Uterus (tissue), 2 donors: ENCODE data around the gene ZDHHC11.

Source experiments
- POLR2A ChIP-seq, 2 donors: fragments of 450-650 bp; IDR thresholded peaks; one replicate each; pipeline ENCODE4 v1.6.1; 2016; ENCODE audit warnings: antibody characterized with exemption in 2 of 2, mild to moderate bottlenecking in 1 of 2, moderate library complexity in 1 of 2
- TF ChIP-seq, protein P1 (sequence below), 4 experiments: fragments of 200-600 bp in 2 of 4; fragments of 450-650 bp in 2 of 4; sonication (generic) in 2 of 4; IDR thresholded peaks; one replicate each; pipeline ENCODE4 v1.5.1; 2016 to 2019; ENCODE audit warnings: antibody characterized with exemption in 4 of 4, mild to moderate bottlenecking in 2 of 4, moderate library complexity in 1 of 4

DNA sequence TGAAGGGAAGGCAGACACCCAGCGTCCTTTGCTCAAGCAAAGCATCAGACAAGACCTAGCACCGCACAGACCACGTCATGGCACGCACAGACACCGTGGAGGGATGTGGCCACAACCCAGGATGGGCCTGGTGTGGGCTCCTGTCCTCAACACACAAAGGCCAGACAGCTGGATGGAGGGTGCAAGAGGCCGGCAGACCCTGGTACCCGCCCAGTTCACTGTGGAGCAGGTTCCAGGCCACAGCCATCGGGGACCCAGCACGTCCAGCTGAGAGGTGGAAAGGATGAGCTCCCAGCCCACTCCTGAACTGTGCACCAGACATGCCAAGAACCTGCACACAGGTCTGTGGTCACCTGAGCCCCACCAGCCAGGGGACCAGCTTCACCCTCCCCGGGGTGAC is 15.0 kb upstream of the ZDHHC11 start:
- TF ChIP-seq, protein P1, sequence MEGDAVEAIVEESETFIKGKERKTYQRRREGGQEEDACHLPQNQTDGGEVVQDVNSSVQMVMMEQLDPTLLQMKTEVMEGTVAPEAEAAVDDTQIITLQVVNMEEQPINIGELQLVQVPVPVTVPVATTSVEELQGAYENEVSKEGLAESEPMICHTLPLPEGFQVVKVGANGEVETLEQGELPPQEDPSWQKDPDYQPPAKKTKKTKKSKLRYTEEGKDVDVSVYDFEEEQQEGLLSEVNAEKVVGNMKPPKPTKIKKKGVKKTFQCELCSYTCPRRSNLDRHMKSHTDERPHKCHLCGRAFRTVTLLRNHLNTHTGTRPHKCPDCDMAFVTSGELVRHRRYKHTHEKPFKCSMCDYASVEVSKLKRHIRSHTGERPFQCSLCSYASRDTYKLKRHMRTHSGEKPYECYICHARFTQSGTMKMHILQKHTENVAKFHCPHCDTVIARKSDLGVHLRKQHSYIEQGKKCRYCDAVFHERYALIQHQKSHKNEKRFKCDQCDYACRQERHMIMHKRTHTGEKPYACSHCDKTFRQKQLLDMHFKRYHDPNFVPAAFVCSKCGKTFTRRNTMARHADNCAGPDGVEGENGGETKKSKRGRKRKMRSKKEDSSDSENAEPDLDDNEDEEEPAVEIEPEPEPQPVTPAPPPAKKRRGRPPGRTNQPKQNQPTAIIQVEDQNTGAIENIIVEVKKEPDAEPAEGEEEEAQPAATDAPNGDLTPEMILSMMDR (IDR thresholded peaks at IDR 0.05) = no peak
- TF ChIP-seq POLR2A (IDR thresholded peaks at IDR 0.05) = no peak
